EL (cell line): ENCODE data around the gene DPF3.

ENCODE experiments used
- DNase-seq: peaks from one replicate; pipeline ENCODE4 v3.0.0-alpha.2; 2016

The DPF3 gene

DNA sequence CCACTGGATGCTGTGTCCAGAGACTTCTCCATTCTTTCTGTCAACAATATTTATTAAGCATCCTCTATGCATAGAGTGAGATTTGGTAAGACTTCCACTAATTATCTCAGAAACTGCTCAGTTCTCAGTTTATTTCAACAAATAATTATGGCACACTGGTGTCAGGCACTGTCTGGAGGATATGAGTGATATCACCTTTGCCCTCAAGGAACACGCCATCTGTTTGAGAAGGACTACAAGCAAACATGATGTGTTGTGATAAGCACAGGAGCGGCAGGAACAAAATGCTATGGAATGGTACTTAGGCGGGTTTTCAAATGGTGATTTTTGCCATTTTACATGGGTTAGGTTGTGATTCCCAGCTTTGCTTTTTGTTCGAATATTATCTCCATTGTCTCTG, 229.2 kb downstream of the DPF3 start:
- DNase-seq = peak; percentile 35

- no peak for DNase-seq
Measured at GRCh38 chr14:72663956-72664650, 229.8 kb downstream of the DPF3 start.

GRCh38 chr14:72663076-72663487, 230.8 kb downstream of the DPF3 start:
- no peak for DNase-seq

- DNase-seq = no peak
Measured at GRCh38 chr14:72662214-72662613, 231.7 kb downstream of the DPF3 start.

DNA sequence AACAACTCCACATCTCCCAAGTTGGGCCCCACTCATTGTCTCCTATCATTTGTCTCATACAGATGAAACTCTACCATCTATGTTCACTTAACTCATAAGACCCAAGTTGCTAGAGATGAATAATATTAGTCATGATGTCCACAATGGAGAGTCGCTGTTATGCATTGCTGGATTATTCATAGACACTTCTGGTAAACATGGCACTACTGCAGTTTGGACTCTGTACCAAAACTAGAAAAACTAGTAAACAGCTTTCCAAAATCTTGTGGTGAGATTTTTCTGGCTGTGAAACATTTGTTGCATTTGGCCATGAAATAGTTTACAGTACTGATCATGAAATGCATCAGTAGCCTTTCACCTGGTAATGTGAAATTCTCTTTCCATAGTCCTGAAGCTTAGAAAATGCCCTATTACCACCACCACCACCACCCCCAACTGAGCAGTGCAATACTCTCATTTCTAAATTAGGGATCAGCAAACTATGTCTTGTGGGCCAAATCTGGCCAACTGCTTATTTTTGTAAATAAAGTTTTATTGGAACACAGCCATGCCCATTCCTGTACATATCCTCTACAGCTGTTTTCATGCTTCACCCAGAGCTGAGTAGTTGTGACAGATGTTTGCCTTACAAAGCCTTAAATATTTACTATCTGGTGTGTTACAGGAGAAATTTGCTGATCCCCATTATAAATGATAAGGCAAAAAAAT, 236.5 kb downstream of the DPF3 start:
- DNase-seq = no peak

- peak; percentile 36 for DNase-seq
Measured at GRCh38 chr14:72653026-72653425, 240.9 kb downstream of the DPF3 start.

DNA sequence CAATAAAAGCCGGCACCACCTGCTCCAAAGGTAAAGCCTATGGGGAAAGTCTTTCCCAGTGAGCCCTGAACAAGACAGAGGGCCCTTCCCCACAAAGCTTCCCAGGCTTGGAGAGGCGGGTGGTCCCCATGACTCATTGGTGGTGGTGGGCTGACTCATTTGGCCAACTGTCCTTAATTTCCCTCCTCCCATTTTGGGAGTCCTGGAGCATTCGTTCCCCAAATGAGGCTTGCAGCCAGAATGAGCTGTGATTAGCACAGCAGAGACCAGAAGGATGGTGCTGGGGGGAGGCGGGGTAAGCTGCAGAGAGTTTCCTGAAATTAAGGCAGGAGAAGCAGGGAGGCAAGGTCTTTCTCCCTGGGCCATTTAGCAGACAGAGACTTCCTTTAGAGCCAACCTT, 241.7 kb downstream of the DPF3 start:
- DNase-seq = peak; percentile 37

- DNase-seq = no peak
Measured at GRCh38 chr14:72651714-72652113, 242.2 kb downstream of the DPF3 start.

DNA sequence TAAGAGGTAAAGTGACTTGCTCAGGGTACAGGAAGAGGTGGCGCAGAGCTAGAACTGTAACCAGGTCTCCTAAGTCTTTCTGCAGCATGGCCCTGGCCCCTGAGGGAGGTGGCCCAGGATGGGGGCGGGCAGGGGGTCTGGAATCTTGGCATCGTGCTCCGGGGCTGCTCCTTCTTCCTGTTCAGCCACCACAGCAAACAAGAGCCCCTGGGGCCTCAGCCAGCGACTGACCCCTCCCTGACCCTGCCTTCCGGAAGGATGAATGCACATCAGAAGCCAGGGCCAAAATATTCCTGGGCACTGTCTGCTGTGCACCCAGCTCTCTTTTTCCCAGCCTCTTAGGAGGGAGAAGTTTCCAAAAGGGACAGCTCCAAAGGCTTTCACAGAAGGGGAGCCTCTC, 242.8 kb downstream of the DPF3 start:
- DNase-seq = peak; percentile 71

DNA sequence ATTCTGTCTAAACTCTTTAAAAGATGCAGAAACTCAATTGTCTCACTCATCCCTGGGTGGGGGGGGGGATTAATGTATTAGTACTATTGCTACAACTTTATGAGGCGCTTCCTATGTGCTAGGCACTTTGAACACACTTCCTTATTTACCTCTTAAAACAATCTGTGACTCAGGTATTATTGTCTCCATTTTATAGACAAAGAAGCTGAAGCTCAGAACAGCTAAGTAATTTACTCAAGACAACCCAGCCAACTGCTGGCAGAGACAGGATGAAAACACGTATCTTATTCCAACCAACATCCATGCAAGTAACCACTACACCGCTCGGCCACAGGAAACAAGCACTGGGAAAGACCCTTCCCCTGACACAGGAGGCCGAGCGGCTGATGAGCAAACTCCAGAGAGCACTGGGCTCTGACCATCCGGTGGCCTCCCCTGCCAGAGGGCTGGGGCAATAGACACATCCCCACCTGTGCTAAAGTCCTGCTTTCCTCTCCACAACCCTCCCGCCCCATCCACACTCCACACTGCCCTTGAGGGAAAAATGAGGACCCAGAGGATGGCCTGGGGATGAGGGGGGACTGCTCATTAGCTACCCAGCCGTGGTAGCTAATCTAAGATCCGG, 244.2 kb downstream of the DPF3 start:
- DNase-seq = no peak

DNA sequence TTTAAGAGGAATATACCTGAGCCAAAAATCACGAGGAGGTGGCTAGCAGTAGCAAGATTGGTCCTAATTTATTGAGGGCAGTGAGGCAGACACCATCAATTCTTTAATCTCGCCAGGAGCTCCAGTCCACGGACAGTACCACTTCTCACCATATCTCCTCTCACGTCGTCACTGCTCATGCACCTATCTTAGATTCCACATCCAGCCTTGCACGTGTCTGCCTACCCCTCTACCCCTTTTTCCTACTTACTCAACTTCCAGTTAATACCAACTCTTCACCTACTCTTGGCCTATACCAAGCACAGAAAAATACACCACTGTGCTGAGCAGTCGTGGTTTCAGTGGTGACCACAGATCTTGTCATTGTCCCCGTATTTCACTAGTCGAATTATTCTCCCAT, 246.1 kb downstream of the DPF3 start:
- no peak for DNase-seq

GRCh38 chr14:72646861-72647528, 246.9 kb downstream of the DPF3 start:
- DNase-seq = peak; percentile 41

- no peak for DNase-seq
Measured at GRCh38 chr14:72645706-72646105, 248.2 kb downstream of the DPF3 start.

DNA sequence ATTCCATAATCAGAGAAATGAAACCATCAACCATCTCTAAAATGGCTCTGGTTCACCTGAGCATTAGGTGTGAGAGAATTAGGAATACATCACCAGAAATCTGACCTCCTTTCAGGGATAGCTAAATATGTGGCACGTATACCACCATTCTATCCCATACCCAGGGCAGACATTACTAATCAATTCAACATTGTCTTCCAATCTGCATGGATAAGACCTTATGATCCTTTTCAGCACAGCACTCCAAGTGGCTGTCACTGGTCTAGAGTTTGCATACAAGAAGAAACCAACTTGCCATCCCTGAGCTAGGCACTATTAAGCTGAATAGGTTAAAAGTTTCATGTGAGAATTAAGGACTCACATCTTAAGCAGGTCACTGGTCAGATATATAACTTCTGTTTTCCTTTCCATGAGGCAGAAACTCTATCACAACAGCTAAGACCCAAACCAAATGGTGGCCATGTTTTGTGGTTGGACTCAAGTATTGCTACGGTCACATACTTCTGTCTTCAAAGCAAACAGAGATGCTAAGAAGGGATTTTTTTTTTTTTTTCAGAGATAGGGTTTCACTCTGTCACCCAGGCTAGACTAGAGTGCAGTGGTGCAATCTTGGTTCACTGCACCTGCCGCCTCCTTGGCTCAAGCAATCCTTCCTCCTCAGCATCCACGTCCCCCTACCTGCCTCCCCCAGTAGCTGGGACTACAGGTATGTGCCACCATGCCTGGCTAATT, 249.0 kb downstream of the DPF3 start:
- DNase-seq = no peak

GRCh38 chr14:72644038-72644437, 249.9 kb downstream of the DPF3 start:
- no peak for DNase-seq

DNA sequence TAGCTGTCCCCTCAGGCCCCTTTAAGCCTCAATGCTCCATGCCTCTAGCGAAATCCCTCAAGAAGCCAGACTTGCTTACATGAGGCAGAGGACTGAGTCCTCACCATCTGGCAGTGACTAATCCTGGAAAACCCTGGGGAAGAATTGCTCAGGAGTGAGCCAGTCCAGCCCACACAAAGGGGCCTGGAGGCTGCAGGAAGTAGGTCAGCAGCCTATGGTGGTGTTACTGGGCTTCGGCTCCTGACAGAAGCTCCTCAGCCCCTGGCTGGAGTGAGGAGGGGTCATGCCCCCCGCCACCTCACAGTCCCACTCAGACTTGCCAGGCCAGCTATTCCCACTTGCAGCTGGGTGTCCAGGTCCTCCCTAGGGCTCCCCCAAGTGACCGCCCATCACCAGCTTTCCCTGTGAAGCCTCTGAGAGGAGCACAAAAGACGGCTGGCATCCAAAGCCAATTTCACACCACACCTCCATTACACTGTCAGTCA, 250.5 kb downstream of the DPF3 start:
- DNase-seq = peak; percentile 99

DNA sequence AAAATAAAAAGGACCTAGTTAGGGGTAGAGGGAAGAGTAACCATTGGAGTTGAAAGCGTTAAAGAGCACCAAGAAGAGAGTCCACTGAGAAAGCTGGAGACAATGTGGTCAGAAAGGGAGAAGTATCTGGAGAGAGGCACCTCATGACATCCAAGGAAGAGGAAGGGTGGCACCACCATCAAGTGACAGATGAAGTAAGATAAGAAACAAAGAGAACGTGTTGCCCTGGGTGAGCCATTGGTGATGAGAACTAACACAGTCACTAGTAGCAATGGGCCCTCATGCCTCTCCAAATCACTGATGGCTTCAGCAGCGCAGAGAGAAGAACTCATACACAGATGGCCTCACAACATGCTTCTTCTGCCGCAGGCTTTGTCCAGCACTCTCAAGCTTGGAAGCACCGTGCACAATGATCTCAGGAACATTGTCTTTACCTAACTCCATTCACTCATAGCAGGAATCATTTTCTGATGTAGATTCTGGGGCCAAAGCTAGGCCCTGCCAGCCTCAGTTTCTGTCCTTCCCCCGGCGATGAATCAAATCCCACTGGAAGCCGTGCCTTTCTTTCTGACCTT, 252.9 kb downstream of the DPF3 start:
- no peak for DNase-seq

GRCh38 chr14:72638021-72638420, 255.9 kb downstream of the DPF3 start:
- peak; percentile 97 for DNase-seq

DNA sequence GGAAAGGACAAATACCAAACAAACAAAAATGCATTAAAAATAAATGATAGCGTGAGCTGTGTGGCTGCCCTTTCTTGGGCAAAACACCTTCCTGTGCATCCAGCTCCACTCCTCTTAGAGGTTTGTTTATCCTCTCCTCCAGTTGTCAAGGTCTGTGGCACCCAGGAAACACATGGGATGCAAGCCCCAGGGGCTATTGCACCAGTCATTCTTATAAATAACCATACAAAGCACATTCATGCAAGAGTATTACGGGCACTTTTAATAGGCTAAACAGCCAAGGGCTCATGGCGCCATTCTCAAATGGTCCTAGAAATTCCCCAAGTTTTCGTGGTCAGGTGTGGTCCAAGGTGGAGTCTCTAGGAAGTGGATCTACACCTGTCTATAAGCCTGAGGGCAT, 257.0 kb downstream of the DPF3 start:
- DNase-seq = no peak

- DNase-seq = peak; percentile 57
Measured at GRCh38 chr14:72636094-72636493, 257.8 kb downstream of the DPF3 start.

DNA sequence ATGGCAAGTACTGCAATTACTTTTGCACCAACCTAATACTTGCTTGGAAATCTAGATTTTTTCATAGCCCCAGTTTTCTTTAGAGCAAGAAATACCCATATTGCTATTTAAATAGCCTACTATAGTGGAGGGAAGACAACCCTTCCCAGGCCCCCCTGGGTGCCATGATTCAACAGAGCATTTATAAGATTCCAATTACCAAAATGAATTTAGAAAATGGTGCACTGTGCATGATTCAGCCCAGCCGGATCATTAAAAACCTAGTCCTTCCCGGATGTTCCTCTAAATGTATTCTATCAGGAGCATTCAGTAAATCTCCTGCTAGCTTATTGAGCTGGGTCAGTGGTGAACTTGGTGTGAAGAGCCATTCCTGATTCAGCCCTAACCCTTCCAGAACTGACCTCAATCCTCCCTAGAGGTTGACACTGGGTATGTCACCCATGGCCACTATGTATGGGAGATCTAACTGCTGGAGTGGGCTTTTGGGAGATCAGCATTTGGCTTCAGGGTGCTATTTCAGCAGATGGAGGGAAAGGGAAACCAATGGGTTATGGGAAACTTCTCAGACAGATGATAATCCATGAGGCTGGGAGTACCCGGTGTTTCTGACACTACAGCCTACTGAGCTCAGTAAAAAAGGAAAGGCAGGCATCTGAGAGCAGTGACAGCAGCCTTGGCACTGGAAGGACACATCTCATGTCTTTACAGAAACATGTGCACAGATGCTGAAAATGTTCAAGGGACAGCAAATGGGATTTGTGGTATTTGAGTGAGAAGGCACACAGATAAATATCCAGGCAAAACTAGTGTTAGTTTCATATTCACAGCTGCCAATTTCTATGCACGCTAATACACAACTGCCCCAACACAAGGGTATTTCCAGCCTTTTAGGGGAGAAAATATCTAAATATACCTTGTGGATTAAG, 258.9 kb downstream of the DPF3 start:
- no peak for DNase-seq
